HG03354 (cell line): ENCODE results near the gene CAPG.
"Not testable (repeated sequence)": the region's sequence is repeated elsewhere in the genome, so short reads cannot be mapped to it uniquely, and the experiment has no call there.

Experiments used
- ATAC-seq: cut with Tn5 transposase; IDR thresholded peaks from one replicate; pipeline ENCODE4 v1.9.1; 2021; ENCODE audit warnings: mild to moderate bottlenecking; ENCODE audit not compliant: unreplicated experiment, poor library complexity, severe bottlenecking

CAPG gene

DNA sequence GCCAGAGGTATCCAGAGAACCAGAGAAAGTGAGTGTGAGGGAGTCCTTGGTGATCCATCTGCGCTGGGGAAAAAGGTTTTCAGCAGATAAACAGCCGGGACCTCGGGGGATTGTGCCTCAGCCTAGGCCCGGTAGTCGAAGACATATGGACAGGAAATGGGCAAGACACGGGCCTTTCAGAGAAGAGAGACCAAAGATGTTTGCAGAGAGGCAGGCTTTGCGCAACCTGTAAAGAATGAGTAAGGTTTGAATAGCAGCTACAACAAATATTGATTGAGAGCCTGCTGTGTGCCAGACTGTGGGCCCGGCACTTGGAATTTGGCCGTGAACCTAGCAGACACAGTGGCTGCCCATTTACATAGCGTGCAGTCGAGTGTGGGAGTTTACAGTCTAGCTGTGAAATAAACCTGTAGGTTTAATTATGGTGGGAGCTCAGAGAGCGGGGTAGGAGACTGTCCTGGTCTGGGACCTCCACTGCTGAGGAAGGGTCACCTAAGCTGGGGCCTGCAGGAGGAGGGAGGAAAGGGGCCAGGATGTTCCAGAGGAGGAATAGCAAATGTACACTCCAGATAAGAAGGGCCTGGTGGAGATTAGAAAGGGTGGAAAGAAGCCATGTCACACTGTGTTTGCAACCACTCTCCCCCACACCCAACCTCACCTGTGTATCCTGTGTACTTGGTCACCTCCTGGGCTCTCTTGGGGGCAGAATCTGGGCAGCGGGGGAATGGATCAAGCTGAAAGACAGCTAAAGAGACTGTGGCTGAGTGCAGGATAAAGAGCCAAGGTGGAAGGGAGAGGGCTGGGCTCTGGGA, 11.3 kb upstream of the CAPG start:
- no peak for ATAC-seq

- ATAC-seq, result peak; percentile 65
Measured at GRCh38 chr2:85420536-85421259, 10.5 kb upstream of the CAPG start.

DNA sequence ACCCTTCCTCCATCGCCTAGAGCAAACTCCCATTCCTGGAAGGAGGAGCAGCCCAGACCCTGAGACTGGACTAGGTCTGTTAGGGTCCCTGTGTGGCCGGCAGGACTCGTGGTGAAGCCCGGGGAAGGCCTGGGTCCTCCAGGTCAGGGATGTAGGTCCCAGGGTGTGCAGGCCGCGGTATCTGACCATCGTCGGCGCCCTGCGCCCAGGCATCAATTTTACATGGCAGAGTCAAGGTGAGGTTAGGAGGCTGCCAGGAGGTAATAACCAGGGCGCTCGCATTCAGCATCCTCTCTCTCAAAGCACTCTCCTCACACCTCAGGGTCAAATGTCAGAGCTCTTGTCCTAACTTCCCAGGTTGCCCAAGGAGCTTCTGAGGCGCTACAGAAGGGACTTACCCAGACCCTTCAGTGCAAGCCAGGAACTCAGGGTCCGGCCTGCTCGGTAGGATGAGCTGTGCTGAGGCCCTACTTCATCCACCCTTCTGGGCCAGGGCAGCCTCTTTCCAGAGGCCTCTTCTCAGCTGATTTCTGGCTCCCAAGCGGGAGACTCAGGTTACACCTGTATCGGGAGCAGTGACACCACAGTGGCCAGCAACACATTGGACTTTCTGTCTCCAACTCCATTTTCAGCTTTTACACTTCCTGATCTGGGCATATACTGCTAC, 9.0 kb upstream of the CAPG start:
- ATAC-seq, result peak; percentile 5

GRCh38 chr2:85418132-85419008, 8.2 kb upstream of the CAPG start, which contains the start of gene SH2D6:
SH2D6 (plus strand) TSS chr2:85418714; CDS start chr2:85429466, 10,752 bp downstream.
- peak; percentile 91 for ATAC-seq

GRCh38 chr2:85415980-85416650, 5.9 kb upstream of the CAPG start:
- ATAC-seq, result no peak

GRCh38 chr2:85414761-85415553, 4.8 kb upstream of the CAPG start:
- no peak for ATAC-seq

- ATAC-seq, result not testable (repeated sequence)
Measured at GRCh38 chr2:85414421-85414759, 4.2 kb upstream of the CAPG start.

DNA sequence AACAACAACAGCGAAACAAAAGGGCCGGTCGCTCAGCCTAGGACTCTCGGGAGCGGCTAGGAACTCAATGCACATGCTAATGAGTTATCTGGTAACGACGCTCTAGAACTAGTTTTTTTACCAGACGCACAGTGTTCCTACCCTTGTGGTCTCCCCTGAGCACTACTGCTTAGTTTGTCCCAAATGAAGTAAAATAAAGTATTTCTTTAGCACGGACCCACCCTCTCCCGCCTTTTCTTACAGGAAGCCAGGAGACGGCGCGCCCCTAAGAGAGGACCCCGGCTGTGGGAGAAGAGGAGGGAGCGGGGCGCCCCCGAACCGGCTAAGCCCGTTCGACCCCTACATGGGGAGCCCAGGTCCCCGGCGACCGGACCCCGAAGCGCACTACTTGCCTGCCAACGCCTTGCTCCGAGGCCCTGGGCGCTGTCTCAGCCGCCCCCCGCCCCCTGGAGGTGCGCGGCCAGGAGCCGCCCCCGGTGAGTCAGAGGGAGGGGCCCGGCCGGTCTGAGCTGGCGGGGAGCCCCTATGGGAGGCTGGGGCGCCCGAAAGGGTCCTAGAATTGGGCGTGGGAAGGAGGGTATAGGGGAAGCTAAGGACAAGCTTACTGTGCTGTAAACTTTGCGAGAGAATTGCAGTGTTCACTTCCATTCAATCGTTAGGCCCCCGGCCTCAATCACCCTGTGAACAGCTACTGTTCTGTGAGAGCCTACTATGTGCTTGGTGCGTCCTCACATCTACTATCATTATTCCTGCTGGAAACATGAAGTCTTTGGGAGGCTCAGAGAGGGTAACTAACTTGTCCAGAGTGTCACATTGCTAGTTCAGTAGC, 3.6 kb upstream of the CAPG start:
- no peak for ATAC-seq

GRCh38 chr2:85411405-85411748, 1.2 kb upstream of the CAPG start:
- no peak for ATAC-seq

GRCh38 chr2:85410584-85411404, 628 bp upstream of the CAPG start:
- no peak for ATAC-seq

DNA sequence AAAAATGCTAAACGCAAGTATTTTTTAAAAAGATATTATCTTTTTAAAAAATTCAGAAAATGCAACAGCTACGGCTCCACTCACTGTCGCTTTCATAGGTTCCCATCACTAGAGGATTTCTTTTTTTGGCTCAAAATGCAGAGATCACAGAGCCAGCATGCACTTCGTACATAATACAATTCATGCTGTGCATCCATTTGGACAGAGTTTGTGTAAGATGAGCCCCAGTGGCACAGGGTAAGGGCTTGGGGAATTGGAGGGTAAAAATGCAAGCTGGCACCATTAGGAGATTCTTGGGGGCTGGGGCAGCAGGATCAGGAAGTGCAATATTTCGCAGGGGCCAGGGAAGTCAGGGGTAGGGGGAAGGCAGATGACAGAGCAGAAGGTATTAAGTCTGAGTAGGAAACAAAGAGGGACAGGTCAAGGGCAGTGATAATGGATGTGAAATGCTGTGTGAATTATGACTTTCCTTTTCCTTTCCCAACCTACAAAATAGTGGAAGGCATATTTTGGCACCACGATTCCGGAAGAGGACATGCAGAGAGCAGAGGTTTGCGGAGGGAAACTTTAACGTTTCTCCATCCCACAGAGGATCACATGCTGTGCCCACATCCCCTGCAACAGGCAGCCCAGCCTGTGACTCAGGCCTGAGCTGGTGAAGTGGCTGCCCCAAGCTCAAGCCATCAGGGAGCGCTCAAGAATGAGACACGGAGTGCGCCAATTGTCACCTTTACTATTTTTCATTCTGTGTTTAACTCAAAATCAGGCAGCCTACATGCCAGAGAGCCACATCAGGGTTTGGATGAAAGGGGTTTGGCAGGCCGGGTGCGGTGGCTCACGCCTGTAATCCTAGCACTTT, 4.7 kb downstream of the CAPG start:
- ATAC-seq, result no peak

DNA sequence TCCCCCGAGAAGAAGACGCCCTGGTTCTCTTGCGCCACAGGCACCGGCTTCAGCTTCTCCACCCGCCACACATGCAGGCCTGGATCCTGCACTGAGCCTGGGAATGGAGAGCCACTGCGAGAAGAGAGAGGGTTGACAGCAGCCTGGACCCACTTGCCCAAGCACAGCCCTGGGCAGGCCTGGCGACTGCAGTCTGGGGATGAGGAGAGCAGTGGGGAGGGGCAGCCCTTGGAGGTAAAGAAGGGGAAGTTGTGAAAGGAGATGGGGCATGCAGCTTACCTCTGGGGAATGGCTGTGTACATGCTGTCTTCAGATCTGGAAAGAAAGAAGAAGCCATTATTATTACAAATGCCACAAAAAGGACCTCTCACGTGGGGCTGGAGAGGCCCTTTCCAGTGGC, 8.3 kb downstream of the CAPG start:
- ATAC-seq, result no peak

GRCh38 chr2:85401464-85401805, 8.7 kb downstream of the CAPG start:
- ATAC-seq, result no peak

DNA sequence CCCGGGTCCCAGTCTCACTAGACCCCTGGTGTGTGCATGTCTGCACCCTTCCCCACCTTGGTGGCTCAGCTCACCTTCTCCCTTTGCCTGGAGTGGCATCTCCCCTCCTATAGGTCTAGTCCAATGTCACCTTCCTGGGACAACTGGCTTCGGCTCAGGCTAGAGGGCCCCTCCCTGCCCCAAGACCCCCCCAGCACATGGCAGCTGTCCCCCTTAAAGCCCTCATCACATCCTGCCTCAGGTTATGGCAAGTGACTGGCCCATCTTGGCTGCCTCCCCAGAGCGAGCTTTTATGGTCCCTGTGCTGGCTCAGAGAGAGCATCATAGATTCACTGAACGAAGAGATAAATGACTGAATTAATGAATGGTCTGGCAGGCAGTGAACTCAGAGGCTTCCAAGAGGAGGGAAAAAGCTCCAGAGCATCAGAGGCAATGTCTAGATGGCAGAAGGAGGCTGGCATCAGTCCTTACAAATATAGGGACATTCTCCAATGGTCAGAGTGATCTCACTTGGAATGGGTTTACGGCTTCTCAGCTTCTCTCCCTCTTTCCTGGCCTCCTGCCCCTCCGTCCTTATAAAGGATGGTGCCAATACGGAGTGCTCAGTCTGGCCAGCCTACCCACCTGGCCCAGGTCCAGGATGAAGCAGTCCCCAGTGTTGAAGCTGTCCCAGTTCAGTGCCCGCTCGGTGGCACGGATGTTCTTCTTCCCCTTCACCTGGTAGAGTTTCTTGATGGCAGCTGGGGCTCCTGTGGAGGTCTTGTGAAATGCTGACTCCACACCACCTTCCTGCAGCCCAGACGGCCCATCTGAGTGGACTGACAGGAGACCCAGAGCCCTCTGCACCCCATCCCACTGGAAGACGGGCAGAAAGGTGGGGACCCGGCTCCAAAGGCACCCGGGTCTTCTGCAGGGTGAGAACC, 9.4 kb downstream of the CAPG start:
- ATAC-seq, result no peak

GRCh38 chr2:85400023-85400422, 10.1 kb downstream of the CAPG start:
- ATAC-seq, result no peak
